Measurements from ENCODE around the gene NARF.
A peak's percentile ranks its signal among the peaks of the same experiment; 100 is the strongest.

NARF gene

GRCh38 chr17:82480318-82480717 is 21.8 kb downstream of the NARF start:
- DNase-seq: no peak
- peaks cover 62% of the 10 kb centered on the region for H3K36me3 Mint-ChIP-seq (ENCODE audit: insufficient read depth)
- H3K27me3 Mint-ChIP-seq: no peaks in the 10 kb centered on the region
- ATAC-seq (replicated peaks): no peak
- H3K27ac Mint-ChIP-seq: no peak overlapping the region
- peaks cover 2 to 12% of the 10 kb centered on the region in 2 donors for H3K4me1 Mint-ChIP-seq (ENCODE audit: low read depth in 2 of 2)
- H3K9me3 Mint-ChIP-seq: no peaks in the 10 kb centered on the region
- H3K4me3 Mint-ChIP-seq: no peak overlapping the region

- Mint-ChIP-seq H3K9me3 (no peaks in the 10 kb centered on the region), H3K4me1 (ENCODE audit: low read depth in 2 of 2) (peaks cover 15 to 16% of the 10 kb centered on the region in 2 donors), H3K27ac (no peak overlapping the region), H3K36me3 (ENCODE audit: insufficient read depth) (peaks cover 72% of the 10 kb centered on the region), H3K27me3 (no peaks in the 10 kb centered on the region), H3K4me3 (no peak overlapping the region)
- DNase-seq (no peak), ATAC-seq (replicated peaks) (no peak)
Measured at GRCh38 chr17:82483204-82483660, 24.7 kb downstream of the NARF start.

GRCh38 chr17:82483836-82484235 is 25.3 kb downstream of the NARF start:
- H3K36me3 Mint-ChIP-seq (ENCODE audit: insufficient read depth): peaks cover 73% of the 10 kb centered on the region
- DNase-seq: no peak
- H3K9me3 Mint-ChIP-seq: no peaks in the 10 kb centered on the region
- H3K4me3 Mint-ChIP-seq: no peak overlapping the region
- H3K4me1 Mint-ChIP-seq (ENCODE audit: low read depth in 2 of 2): peaks cover 15 to 16% of the 10 kb centered on the region in 2 donors
- ATAC-seq (replicated peaks): no peak
- no peaks in the 10 kb centered on the region for H3K27me3 Mint-ChIP-seq
- no peak overlapping the region for H3K27ac Mint-ChIP-seq

- DNase-seq: no peak
- no peaks in the 10 kb centered on the region for H3K27me3 Mint-ChIP-seq
- ATAC-seq (replicated peaks): peak; percentile 65
- H3K4me3 Mint-ChIP-seq: peak overlapping the region; percentile 58 to 77
- peaks cover 62% of the 10 kb centered on the region for H3K36me3 Mint-ChIP-seq (ENCODE audit: insufficient read depth)
- H3K4me1 Mint-ChIP-seq (ENCODE audit: low read depth in 2 of 2): peaks cover 11 to 15% of the 10 kb centered on the region in 2 donors
- no peaks in the 10 kb centered on the region for H3K9me3 Mint-ChIP-seq
- H3K27ac Mint-ChIP-seq: peak overlapping the region; percentile 90 to 91
Measured at GRCh38 chr17:82486231-82487094, 27.9 kb downstream of the NARF start.

- no peak for ATAC-seq (replicated peaks)
- no peak for DNase-seq
- Mint-ChIP-seq H3K27me3 (no peaks in the 10 kb centered on the region), H3K27ac (peak overlapping the region in 1 of 2 donors; percentile 65), H3K9me3 (no peaks in the 10 kb centered on the region), H3K4me3 (no peak overlapping the region), H3K4me1 (ENCODE audit: low read depth in 2 of 2) (peaks cover 11 to 15% of the 10 kb centered on the region in 2 donors), H3K36me3 (ENCODE audit: insufficient read depth) (peaks cover 62% of the 10 kb centered on the region)
Measured at GRCh38 chr17:82487910-82488309, 29.4 kb downstream of the NARF start.

GRCh38 chr17:82489117-82489516 is 30.6 kb downstream of the NARF start:
- Mint-ChIP-seq H3K4me3 (no peak overlapping the region), H3K9me3 (no peaks in the 10 kb centered on the region), H3K27me3 (no peaks in the 10 kb centered on the region), H3K27ac (peak overlapping the region; percentile 65 to 78), H3K36me3 (ENCODE audit: insufficient read depth) (peaks cover 65% of the 10 kb centered on the region), H3K4me1 (ENCODE audit: low read depth in 2 of 2) (peaks cover 16 to 18% of the 10 kb centered on the region in 2 donors)
- DNase-seq (no peak), ATAC-seq (replicated peaks) (no peak)

- no peak overlapping the region for H3K4me3 Mint-ChIP-seq
- no peaks in the 10 kb centered on the region for H3K27me3 Mint-ChIP-seq
- no peaks in the 10 kb centered on the region for H3K9me3 Mint-ChIP-seq
- H3K4me1 Mint-ChIP-seq (ENCODE audit: low read depth in 2 of 2): peaks cover 24 to 26% of the 10 kb centered on the region in 2 donors
- ATAC-seq (replicated peaks) (no peak), DNase-seq (no peak)
- H3K27ac Mint-ChIP-seq: no peak overlapping the region
- peaks cover 68% of the 10 kb centered on the region for H3K36me3 Mint-ChIP-seq (ENCODE audit: insufficient read depth)
Measured at GRCh38 chr17:82489851-82490511, 31.4 kb downstream of the NARF start.

- no peak for DNase-seq
- Mint-ChIP-seq H3K4me1 (ENCODE audit: low read depth in 2 of 2) (peaks cover 21 to 26% of the 10 kb centered on the region in 2 donors), H3K4me3 (no peak overlapping the region), H3K36me3 (ENCODE audit: insufficient read depth) (peaks cover 68% of the 10 kb centered on the region), H3K27ac (no peak overlapping the region), H3K9me3 (no peaks in the 10 kb centered on the region), H3K27me3 (no peaks in the 10 kb centered on the region)
- no peak for ATAC-seq (replicated peaks)
Measured at GRCh38 chr17:82490512-82491195, 32.1 kb downstream of the NARF start.

GRCh38 chr17:82491196-82491530 is 32.6 kb downstream of the NARF start:
- Mint-ChIP-seq H3K27me3 (no peaks in the 10 kb centered on the region), H3K4me3 (no peak overlapping the region), H3K4me1 (ENCODE audit: low read depth in 2 of 2) (peaks cover 17 to 27% of the 10 kb centered on the region in 2 donors), H3K27ac (no peak overlapping the region), H3K36me3 (ENCODE audit: insufficient read depth) (peaks cover 67% of the 10 kb centered on the region), H3K9me3 (no peaks in the 10 kb centered on the region)
- DNase-seq (no peak), ATAC-seq (replicated peaks) (no peak)

GRCh38 chr17:82491533-82491932 is 33.0 kb downstream of the NARF start:
- no peak overlapping the region for H3K27ac Mint-ChIP-seq
- no peak for ATAC-seq (replicated peaks)
- peaks cover 67% of the 10 kb centered on the region for H3K36me3 Mint-ChIP-seq (ENCODE audit: insufficient read depth)
- no peaks in the 10 kb centered on the region for H3K27me3 Mint-ChIP-seq
- peaks cover 13 to 27% of the 10 kb centered on the region in 2 donors for H3K4me1 Mint-ChIP-seq (ENCODE audit: low read depth in 2 of 2)
- H3K4me3 Mint-ChIP-seq: no peak overlapping the region
- no peak for DNase-seq
- H3K9me3 Mint-ChIP-seq: no peaks in the 10 kb centered on the region

- Mint-ChIP-seq H3K4me3 (no peak overlapping the region), H3K9me3 (no peaks in the 10 kb centered on the region), H3K27ac (peak overlapping the region in 1 of 2 donors; percentile 99), H3K27me3 (no peaks in the 10 kb centered on the region), H3K4me1 (ENCODE audit: low read depth in 2 of 2) (peaks cover 13 to 28% of the 10 kb centered on the region in 2 donors), H3K36me3 (ENCODE audit: insufficient read depth) (peaks cover 55% of the 10 kb centered on the region)
- ATAC-seq (replicated peaks) (no peak), DNase-seq (no peak)
Measured at GRCh38 chr17:82492643-82493225, 34.2 kb downstream of the NARF start.

GRCh38 chr17:82493226-82493781 is 34.8 kb downstream of the NARF start:
- Mint-ChIP-seq H3K36me3 (ENCODE audit: insufficient read depth) (peaks cover 52% of the 10 kb centered on the region), H3K9me3 (no peaks in the 10 kb centered on the region), H3K4me1 (ENCODE audit: low read depth in 2 of 2) (peaks cover 18 to 33% of the 10 kb centered on the region in 2 donors), H3K27ac (peak overlapping the region; percentile 98 to 99), H3K27me3 (no peaks in the 10 kb centered on the region), H3K4me3 (no peak overlapping the region)
- DNase-seq (no peak), ATAC-seq (replicated peaks) (no peak)

All from effector memory CD8-positive, alpha-beta T cell (primary cell).